ENCODE results near the gene TENT5C. TPM values are rescaled to one million over a fixed set of nuclear protein-coding genes. Genes with fewer than 3 reads are reported as not detected.

The TENT5C gene
- total and polyA plus RNA-seq, 9 of the 15 experiments (the other 6 are each of a cell fraction or from before 2014, with no cell fraction given): 1.8 to 7.7 (median 4.0) TPM

GRCh38 chr1:117605774-117606648, at the start of gene TENT5C (continued):
- TF ChIP-seq ZNF609 (CRISPR knock-in tag; IDR thresholded peaks at IDR 0.05; ENCODE audit: borderline replicate concordance): no peak
- TF ChIP-seq ZBTB43 (CRISPR knock-in tag; IDR thresholded peaks at IDR 0.05): no peak
- TF ChIP-seq, protein P1, sequence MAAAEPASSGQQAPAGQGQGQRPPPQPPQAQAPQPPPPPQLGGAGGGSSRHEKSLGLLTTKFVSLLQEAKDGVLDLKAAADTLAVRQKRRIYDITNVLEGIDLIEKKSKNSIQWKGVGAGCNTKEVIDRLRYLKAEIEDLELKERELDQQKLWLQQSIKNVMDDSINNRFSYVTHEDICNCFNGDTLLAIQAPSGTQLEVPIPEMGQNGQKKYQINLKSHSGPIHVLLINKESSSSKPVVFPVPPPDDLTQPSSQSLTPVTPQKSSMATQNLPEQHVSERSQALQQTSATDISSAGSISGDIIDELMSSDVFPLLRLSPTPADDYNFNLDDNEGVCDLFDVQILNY (CRISPR knock-in tag; IDR thresholded peaks at IDR 0.05): no peak
- TF ChIP-seq ZNF445 (CRISPR knock-in tag; IDR thresholded peaks at IDR 0.05; ENCODE audit: low read depth): no peak
- TF ChIP-seq, protein P2, sequence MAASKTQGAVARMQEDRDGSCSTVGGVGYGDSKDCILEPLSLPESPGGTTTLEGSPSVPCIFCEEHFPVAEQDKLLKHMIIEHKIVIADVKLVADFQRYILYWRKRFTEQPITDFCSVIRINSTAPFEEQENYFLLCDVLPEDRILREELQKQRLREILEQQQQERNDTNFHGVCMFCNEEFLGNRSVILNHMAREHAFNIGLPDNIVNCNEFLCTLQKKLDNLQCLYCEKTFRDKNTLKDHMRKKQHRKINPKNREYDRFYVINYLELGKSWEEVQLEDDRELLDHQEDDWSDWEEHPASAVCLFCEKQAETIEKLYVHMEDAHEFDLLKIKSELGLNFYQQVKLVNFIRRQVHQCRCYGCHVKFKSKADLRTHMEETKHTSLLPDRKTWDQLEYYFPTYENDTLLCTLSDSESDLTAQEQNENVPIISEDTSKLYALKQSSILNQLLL (CRISPR knock-in tag; IDR thresholded peaks at IDR 0.05; ENCODE audit: borderline replicate concordance): no peak
- TF ChIP-seq ZNF695 (CRISPR knock-in tag; IDR thresholded peaks at IDR 0.05): no peak
- no peak for TF ChIP-seq ZNF354B (CRISPR knock-in tag; IDR thresholded peaks at IDR 0.05)
- TF ChIP-seq ZNF232 (CRISPR knock-in tag; IDR thresholded peaks at IDR 0.05): no peak
- no peak for TF ChIP-seq NCOA1 (IDR thresholded peaks at IDR 0.05; ENCODE audit: low read depth)
- no peak for TF ChIP-seq PRMT5 (CRISPR knock-in tag; IDR thresholded peaks at IDR 0.05)
- no peak for TF ChIP-seq OTX1 (CRISPR knock-in tag; IDR thresholded peaks at IDR 0.05)
- no peak for TF ChIP-seq ELK3 (CRISPR knock-in tag; IDR thresholded peaks at IDR 0.05)
- TF ChIP-seq EWSR1 (IDR thresholded peaks at IDR 0.05; ENCODE audit: borderline replicate concordance, low read depth, partially characterized antibody): no peak
- TF ChIP-seq RHOXF2B (CRISPR knock-in tag; conservative IDR thresholded peaks at IDR 0.05): 0 out of 2 replicates have a peak, but pooled peaks have one; percentile 35
- TF ChIP-seq TAL1 (IDR thresholded peaks at IDR 0.05): no peak

Measured in K562 (cell line).